ENCODE measurements around the gene COQ8A. TPM values are rescaled to one million over a fixed set of nuclear protein-coding genes. Genes with fewer than 3 reads are reported as not detected.

Gene COQ8A
- total and polyA plus RNA-seq, 2 experiments from 2014 or later, result 22.9 to 26.4 TPM

DNA sequence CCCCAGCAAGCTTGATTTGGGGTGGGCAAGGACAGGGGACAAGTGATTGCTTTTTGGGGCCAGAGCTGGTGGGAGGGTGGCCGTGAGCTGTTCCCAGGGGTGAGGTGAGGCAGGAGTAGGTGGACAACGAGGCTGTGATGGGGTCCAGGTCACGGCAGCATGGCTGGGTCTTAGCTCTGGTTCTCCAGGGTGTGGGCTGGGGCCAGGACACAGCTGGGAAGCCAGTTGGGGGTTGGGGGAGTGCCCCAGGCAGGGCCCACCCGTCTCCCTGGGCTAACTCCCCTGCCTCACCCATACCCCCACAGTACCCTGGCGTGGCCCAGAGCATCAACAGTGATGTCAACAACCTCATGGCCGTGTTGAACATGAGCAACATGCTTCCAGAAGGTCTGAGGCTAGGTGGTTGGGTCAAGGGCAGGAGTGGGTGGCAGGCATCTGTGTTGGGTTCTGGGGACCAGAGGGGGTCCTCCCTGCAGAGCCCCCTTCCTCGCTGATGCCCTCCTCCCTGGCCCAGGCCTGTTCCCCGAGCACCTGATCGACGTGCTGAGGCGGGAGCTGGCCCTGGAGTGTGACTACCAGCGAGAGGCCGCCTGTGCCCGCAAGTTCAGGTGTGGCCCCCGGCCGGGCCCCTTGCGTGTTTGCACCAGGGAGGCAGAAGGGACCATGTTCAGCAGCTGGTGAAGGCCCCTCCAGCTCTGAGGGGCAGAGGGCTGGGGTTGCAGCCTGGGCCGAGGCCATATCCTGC, 43.3 kb downstream of the COQ8A start:
- H3K9me2 ChIP-seq (replicated peaks; ENCODE audit: insufficient read depth), result no peaks in the 10 kb centered on the region
- no peak for DNase-seq (ENCODE audit: low spot score)

DNA sequence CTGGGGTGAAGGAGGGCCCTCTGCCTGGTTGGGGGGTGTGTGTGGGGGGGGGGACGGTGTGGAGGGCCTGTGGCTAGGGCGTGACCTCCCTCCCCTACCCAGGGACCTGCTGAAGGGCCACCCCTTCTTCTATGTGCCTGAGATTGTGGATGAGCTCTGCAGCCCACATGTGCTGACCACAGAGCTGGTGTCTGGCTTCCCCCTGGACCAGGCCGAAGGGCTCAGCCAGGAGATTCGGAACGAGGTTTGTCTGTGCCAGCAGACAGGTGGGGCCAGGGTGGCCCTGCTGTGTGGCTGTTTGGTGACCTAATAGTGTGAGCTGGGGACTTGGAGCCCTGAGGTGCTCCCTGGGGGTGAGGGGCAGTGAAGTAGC, 43.9 kb downstream of the COQ8A start:
- H3K36me3 ChIP-seq (replicated peaks; ENCODE audit: insufficient read depth, low read depth), result no peaks in the 10 kb centered on the region
- no peak overlapping the region for H3K27ac ChIP-seq
- no peak overlapping the region for H2AFZ ChIP-seq
- TF ChIP-seq EZH2phosphoT487 (IDR thresholded peaks at IDR 0.05; ENCODE audit: low read depth, severe bottlenecking, unreplicated experiment) (no peak), EZH2 (IDR thresholded peaks at IDR 0.05; ENCODE audit: borderline replicate concordance) (no peak)
- TF ChIP-seq, protein P1, sequence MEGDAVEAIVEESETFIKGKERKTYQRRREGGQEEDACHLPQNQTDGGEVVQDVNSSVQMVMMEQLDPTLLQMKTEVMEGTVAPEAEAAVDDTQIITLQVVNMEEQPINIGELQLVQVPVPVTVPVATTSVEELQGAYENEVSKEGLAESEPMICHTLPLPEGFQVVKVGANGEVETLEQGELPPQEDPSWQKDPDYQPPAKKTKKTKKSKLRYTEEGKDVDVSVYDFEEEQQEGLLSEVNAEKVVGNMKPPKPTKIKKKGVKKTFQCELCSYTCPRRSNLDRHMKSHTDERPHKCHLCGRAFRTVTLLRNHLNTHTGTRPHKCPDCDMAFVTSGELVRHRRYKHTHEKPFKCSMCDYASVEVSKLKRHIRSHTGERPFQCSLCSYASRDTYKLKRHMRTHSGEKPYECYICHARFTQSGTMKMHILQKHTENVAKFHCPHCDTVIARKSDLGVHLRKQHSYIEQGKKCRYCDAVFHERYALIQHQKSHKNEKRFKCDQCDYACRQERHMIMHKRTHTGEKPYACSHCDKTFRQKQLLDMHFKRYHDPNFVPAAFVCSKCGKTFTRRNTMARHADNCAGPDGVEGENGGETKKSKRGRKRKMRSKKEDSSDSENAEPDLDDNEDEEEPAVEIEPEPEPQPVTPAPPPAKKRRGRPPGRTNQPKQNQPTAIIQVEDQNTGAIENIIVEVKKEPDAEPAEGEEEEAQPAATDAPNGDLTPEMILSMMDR (IDR thresholded peaks at IDR 0.05; ENCODE audit: poor library complexity), result no peak
- no peaks in the 10 kb centered on the region for H3K9me2 ChIP-seq (replicated peaks; ENCODE audit: insufficient read depth)
- H3K4me3 ChIP-seq, result no peak overlapping the region
- WGBS (ENCODE audit: low lambda C conversion rate, missing lambda C conversion rate), result 83% methylated on average over 3 of the region's 5 CpGs
- H3K27me3 ChIP-seq, result no peaks in the 10 kb centered on the region
- H3K79me2 ChIP-seq, result no peaks in the 10 kb centered on the region
- peaks cover 14% of the 10 kb centered on the region for H3K4me1 ChIP-seq (ENCODE audit: insufficient read depth)
- no peaks in the 10 kb centered on the region for H3K9me3 ChIP-seq (ENCODE audit: low read depth)
- no peaks in the 10 kb centered on the region for H4K20me1 ChIP-seq (ENCODE audit: insufficient read depth, poor library complexity, severe bottlenecking)
- H3K4me2 ChIP-seq, result no peak overlapping the region
- DNase-seq (ENCODE audit: low spot score), result no peak

More for the DNA sequence above, 43.3 kb downstream of the COQ8A start:
- Histone ChIP-seq H3K27ac (no peak overlapping the region), H3K79me2 (no peaks in the 10 kb centered on the region), H3K9me3 (ENCODE audit: low read depth) (no peaks in the 10 kb centered on the region), H3K27me3 (no peaks in the 10 kb centered on the region), H3K4me1 (ENCODE audit: insufficient read depth) (peaks cover 9% of the 10 kb centered on the region), H3K36me3 (replicated peaks; ENCODE audit: insufficient read depth, low read depth) (no peaks in the 10 kb centered on the region), H3K4me2 (no peak overlapping the region), H2AFZ (no peak overlapping the region), H3K4me3 (no peak overlapping the region), H4K20me1 (ENCODE audit: insufficient read depth, poor library complexity, severe bottlenecking) (no peaks in the 10 kb centered on the region)
- TF ChIP-seq, protein P1 (IDR thresholded peaks at IDR 0.05; ENCODE audit: poor library complexity), result no peak
- TF ChIP-seq EZH2phosphoT487 (IDR thresholded peaks at IDR 0.05; ENCODE audit: low read depth, severe bottlenecking, unreplicated experiment), result no peak
- no peak for TF ChIP-seq EZH2 (IDR thresholded peaks at IDR 0.05; ENCODE audit: borderline replicate concordance)
- over 99% methylated on average over 17 of the region's 18 CpGs for WGBS (ENCODE audit: low lambda C conversion rate, missing lambda C conversion rate)

DNA sequence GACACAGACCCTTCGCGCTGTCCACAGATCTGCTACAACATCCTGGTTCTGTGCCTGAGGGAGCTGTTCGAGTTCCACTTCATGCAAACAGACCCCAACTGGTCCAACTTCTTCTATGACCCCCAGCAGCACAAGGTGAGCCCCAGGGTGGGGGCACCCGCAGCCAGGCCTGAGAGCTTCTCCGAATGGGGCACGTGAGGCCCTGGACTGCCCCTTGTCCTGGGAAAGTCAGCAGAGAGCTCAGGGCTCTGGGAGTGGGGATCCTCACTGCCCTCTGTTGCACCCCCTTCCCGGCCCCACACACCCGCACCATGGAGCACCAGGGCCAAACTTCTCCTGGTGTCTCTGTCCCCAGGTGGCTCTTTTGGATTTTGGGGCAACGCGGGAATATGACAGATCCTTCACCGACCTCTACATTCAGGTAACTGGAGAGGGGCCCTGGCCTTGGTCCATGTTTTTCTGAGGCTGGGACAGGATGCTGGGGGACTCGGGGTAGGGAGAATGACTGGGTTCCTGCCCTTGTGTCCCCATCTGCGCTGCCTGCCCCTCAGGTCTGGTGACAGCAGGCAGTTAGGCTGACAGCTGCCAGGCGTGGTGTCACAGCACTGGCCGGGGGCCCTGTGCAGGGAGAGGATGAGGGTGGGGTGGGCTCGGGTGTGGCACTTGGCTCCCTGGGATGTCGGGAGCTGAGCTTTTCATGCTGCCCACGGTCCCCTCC, 44.6 kb downstream of the COQ8A start:
- H2AFZ ChIP-seq, result no peak overlapping the region
- no peaks in the 10 kb centered on the region for H3K36me3 ChIP-seq (replicated peaks; ENCODE audit: insufficient read depth, low read depth)
- no peaks in the 10 kb centered on the region for H3K9me3 ChIP-seq (ENCODE audit: low read depth)
- H3K4me3 ChIP-seq, result no peak overlapping the region
- H4K20me1 ChIP-seq (ENCODE audit: insufficient read depth, poor library complexity, severe bottlenecking), result no peaks in the 10 kb centered on the region
- no peaks in the 10 kb centered on the region for H3K79me2 ChIP-seq
- no peaks in the 10 kb centered on the region for H3K9me2 ChIP-seq (replicated peaks; ENCODE audit: insufficient read depth)
- TF ChIP-seq, protein P1 (IDR thresholded peaks at IDR 0.05; ENCODE audit: poor library complexity), result no peak
- TF ChIP-seq EZH2phosphoT487 (IDR thresholded peaks at IDR 0.05; ENCODE audit: low read depth, severe bottlenecking, unreplicated experiment) (no peak), EZH2 (IDR thresholded peaks at IDR 0.05; ENCODE audit: borderline replicate concordance) (no peak)
- H3K27ac ChIP-seq, result no peak overlapping the region
- no peaks in the 10 kb centered on the region for H3K27me3 ChIP-seq
- no peak for DNase-seq (ENCODE audit: low spot score)
- peaks cover 21% of the 10 kb centered on the region for H3K4me1 ChIP-seq (ENCODE audit: insufficient read depth)
- WGBS (ENCODE audit: low lambda C conversion rate, missing lambda C conversion rate), result 89% methylated on average over 16 of the region's 18 CpGs
- no peak overlapping the region for H3K4me2 ChIP-seq

Data from hepatocyte (in vitro differentiated cells).